HG03575 (cell line): ENCODE measurements around the gene HOXC5.

Experiments
- ATAC-seq: cut with Tn5 transposase; IDR thresholded peaks from one replicate; pipeline ENCODE4 v1.9.1; 2021; ENCODE audit not compliant: unreplicated experiment, insufficient number of reproducible peaks, low FRiP score; ENCODE audit errors: extremely low read depth

The HOXC5 gene

GRCh38 chr12:54032627-54033100, at the start of gene HOXC5:
TSS of gene HOXC5 (plus strand) at chr12:54033050. CDS start at chr12:54033123, 73 bp downstream.
- ATAC-seq: no peak

GRCh38 chr12:53983568-53983949, 49.3 kb upstream of the HOXC5 start:
- ATAC-seq: no peak

DNA sequence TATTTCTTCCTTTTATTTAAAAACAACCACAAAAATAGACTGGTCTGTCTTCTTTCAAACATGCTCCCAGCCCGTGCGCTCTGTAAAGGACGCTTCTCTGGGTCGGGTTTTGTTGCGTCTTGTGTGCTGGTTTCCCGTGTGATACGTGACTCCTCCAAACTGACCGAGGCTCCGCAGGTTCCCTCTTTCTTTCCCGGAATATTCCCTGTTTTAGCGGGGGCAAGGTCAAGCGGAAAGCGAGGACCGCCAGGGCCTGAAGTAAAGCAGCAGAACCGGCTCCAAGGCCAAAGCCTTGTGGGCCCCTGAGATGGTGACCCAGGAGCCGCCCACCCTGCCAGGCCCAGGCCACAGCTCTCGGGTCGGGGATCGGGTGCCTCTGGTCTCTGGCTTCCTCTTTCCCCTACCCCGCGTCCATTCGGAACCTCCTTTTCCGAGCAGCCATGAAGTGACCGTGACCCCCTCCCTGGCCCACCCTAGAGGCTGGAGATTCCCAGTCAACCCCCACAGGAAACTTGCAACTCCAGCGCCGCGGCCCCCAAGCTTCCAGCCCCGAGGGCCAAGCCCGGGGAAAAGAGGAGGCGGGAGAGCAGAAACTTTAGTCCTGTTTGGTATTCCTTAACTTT, 48.8 kb upstream of the HOXC5 start:
- ATAC-seq: no peak

DNA sequence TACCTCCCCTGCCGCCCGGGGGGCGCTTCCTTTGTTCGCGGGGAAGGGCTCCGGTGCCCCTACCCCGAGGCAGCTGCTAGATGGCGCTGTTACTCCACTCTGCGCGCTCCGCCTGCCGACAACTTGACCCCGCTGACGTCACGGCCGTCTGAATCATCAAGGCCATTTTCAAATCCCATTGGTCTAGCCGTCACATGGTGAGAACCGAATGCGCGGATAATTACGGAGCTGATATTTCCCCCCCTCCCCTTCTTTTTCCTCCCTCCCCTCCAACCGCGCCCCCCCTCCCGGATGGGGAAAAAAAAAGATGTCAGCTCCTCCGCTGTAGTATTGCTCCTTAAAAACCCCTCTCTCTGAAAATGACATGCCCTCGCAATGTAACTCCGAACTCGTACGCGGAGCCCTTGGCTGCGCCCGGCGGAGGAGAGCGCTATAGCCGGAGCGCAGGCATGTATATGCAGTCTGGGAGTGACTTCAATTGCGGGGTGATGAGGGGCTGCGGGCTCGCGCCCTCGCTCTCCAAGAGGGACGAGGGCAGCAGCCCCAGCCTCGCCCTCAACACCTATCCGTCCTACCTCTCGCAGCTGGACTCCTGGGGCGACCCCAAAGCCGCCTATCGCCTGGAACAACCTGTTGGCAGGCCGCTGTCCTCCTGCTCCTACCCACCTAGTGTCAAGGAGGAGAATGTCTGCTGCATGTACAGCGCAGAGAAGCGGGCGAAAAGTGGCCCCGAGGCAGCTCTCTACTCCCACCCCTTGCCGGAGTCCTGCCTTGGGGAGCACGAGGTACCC, 47.8 kb upstream of the HOXC5 start, which contains the start of gene HOXC10:
HOXC10 (plus strand) TSS at position 246 of the 791 bp plus-strand sequence; CDS start at position 360, 114 bp downstream.
- ATAC-seq: no peak

DNA sequence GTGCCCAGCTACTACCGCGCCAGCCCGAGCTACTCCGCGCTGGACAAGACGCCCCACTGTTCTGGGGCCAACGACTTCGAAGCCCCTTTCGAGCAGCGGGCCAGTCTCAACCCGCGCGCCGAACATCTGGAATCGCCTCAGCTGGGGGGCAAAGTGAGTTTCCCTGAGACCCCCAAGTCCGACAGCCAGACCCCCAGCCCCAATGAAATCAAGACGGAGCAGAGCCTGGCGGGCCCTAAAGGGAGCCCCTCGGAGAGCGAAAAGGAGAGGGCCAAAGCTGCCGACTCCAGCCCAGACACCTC, 47.2 kb upstream of the HOXC5 start:
- ATAC-seq: no peak

DNA sequence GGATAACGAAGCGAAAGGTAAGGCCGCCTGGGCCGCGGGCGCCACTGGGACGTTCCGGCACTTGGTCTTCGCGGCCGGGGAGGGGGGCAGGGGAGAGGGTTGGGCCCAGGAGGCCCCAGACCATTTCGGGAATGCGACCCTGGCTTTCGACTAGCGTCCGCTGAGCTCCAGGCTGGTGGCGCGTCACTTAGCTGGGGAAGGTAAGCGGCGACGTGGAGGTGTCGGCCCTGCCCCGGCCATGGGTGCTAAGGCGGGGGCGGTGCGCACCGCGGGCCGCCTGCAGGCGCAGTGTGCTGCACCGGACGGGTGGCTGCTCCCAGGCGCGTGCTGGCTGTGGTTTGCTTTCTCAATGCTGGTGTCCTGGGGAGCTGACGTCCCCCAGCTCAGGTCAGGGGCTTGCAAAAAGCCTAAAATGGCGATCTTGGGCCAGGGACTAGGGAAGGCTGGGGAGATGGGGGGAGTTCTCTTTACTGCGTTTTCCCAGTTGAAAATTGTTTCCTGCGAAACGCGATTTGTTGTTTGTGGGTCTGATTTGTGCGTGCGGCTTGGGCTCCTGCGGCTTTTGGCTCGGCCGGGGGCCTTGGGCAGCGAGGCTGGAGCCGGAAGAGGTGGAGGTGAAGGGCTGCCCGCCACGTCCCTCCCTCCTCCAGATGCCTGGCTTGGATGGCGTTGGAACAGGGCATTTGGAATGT, 46.7 kb upstream of the HOXC5 start:
- ATAC-seq: no peak

GRCh38 chr12:53986686-53987483, 46.0 kb upstream of the HOXC5 start:
- no peak for ATAC-seq

DNA sequence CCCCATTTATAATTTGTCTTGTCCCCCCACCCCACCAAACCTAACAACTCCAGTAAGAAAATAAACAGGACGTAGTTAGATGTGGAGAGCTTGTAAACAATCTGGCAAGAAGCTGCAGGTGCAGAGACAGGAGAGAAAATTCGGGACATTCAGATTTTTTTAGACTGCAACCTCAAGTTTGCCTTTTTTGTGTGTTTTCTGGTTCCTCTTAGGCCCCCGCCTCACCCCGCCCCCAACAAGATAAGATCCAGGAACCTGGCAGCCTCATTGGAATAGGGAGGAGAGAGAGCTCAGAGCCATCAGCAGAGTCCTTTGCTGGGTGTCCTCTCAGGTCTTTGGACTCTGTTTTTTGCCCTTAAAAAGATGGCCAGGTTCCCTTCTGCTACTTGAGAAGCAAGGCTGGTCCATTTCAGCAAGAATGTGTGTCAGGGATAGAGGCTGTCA, 45.0 kb upstream of the HOXC5 start:
- no peak for ATAC-seq

- no peak for ATAC-seq
These were observed 44.2 kb upstream of the HOXC5 start for GRCh38 chr12:53988541-53989226.

DNA sequence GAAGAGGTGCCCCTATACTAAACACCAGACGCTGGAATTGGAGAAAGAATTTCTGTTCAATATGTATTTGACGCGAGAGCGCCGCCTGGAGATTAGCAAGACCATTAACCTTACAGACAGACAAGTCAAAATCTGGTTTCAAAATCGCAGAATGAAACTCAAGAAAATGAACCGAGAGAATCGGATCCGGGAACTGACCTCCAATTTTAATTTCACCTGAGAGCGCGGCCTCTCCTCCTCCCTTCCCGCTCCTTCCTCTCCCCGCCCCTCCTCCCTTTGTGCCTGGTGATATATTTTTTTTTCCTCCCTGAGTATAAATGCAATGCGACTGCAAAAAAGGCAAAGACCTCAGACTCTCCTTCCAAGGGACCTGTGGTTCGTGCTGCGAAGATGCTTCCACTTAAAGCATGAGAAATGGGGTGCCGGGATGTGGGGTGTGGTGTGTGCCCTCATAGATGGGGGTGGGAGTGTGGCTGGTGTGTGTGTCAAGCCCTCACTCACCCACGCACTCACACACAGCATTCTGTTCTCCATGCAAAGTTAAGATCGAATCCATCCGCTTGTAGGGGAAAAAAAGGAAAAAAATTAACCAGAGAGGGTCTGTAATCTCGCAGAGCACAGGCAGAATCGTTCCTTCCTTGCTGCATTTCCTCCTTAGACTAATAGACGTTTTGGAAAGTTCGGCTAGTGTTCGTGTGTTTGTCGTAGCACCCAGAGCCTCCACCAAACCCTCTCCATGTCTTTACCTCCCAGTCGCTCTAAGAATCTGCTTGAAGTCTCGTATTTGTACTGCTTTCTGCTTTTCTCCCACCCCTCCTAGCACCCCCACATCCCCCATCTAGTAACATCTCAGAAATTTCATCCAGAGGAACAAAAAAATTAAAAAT, 43.4 kb upstream of the HOXC5 start:
- no peak for ATAC-seq

DNA sequence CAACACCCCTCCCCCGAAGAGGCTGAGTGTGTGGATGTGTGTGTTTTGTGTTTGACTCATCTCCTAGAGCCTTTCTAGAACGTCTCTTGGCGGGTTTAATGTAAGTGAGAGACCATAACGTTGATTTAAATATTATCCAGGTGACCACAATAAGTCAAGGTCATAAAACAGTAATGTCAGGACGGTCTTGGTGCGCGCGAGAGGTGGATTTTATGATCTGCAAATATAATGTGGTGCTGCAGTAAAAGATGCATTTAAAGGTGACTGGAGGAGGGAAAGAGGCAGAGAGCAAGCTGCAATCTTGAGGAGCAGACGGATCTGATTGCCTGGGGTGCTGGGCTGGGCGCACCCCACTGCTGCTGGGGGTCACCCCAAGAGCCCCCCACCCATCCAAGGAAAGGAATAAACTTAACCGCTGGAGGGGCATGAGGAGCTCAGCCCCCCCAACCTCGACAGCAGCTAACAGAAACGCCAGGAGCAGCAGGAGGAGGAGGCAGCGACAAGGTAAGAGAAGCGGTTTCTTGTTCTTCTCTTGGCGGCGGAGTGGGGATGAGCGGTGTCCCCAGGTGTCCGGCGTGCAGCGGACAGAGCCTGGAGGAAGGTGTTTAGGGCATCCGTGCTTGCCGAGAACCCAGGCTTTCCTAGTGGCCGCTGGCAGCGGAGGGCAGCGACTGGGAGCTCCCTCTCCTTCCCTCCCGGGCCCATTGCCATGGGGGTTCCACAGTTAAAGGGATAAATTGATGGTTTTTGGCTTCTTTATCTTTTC, 42.4 kb upstream of the HOXC5 start:
- ATAC-seq: no peak

GRCh38 chr12:53991077-53991460, 41.8 kb upstream of the HOXC5 start:
- ATAC-seq: no peak

GRCh38 chr12:53992377-53992889, 40.4 kb upstream of the HOXC5 start:
- no peak for ATAC-seq

- no peak for ATAC-seq
These were observed 39.5 kb upstream of the HOXC5 start for GRCh38 chr12:53993162-53994008.

- no peak for ATAC-seq
These were observed 38.9 kb upstream of the HOXC5 start for GRCh38 chr12:53994009-53994263.

- ATAC-seq: no peak
These were observed 38.4 kb upstream of the HOXC5 start for GRCh38 chr12:53994264-53995001.
